GM19193 (cell line): ENCODE results near the gene KCNK16.

Source experiments
- POLR2A ChIP-seq: IDR thresholded peaks from 4 replicates; pipeline ENCODE4 v1.6.1; 2011; ENCODE audit not compliant: insufficient read depth, insufficient read length; ENCODE audit errors: extremely low read depth

KCNK16 gene

GRCh38 chr6:39320363-39320984, 2.0 kb downstream of the KCNK16 start:
- no peak for TF ChIP-seq POLR2A

- no peak for TF ChIP-seq POLR2A
Observed at GRCh38 chr6:39319621-39320362, 2.7 kb downstream of the KCNK16 start.

- TF ChIP-seq POLR2A = no peak
Observed at GRCh38 chr6:39317256-39317655, 5.2 kb downstream of the KCNK16 start.

- no peak for TF ChIP-seq POLR2A
Observed at GRCh38 chr6:39314273-39314795, 8.2 kb downstream of the KCNK16 start, which contains the start of gene KCNK17. Gene KCNK17, minus strand, starts transcription at chr6:39314419. Its CDS starts 99 bp downstream, at chr6:39314320.

- no peak for TF ChIP-seq POLR2A
Observed at GRCh38 chr6:39313526-39314272, 8.8 kb downstream of the KCNK16 start.

- no peak for TF ChIP-seq POLR2A
Observed at GRCh38 chr6:39312912-39313525, 9.5 kb downstream of the KCNK16 start.

GRCh38 chr6:39310542-39310941, 12.0 kb downstream of the KCNK16 start:
- no peak for TF ChIP-seq POLR2A

- TF ChIP-seq POLR2A = no peak
Observed at GRCh38 chr6:39309942-39310531, 12.5 kb downstream of the KCNK16 start.

GRCh38 chr6:39307462-39307861, 15.0 kb downstream of the KCNK16 start:
- TF ChIP-seq POLR2A = no peak

- no peak for TF ChIP-seq POLR2A
Observed at GRCh38 chr6:39304951-39305350, 17.6 kb downstream of the KCNK16 start.

- TF ChIP-seq POLR2A = no peak
Observed at GRCh38 chr6:39303425-39304153, 18.9 kb downstream of the KCNK16 start.

GRCh38 chr6:39302669-39303424, 19.7 kb downstream of the KCNK16 start:
- TF ChIP-seq POLR2A = no peak

GRCh38 chr6:39302011-39302410, 20.5 kb downstream of the KCNK16 start:
- TF ChIP-seq POLR2A = no peak

- no peak for TF ChIP-seq POLR2A
Observed at GRCh38 chr6:39301606-39302005, 20.9 kb downstream of the KCNK16 start.

- no peak for TF ChIP-seq POLR2A
Observed at GRCh38 chr6:39300739-39301138, 21.8 kb downstream of the KCNK16 start.
